Left colon (tissue), 2 donors: Measurements from ENCODE around the gene SPRY4. TPM values are rescaled to one million over a fixed set of nuclear protein-coding genes. Genes with fewer than 3 reads are reported as not detected.
"Not testable (repeated sequence)": the region's sequence is repeated elsewhere in the genome, so short reads cannot be mapped to it uniquely, and the experiment has no call there.

Source experiments
- ATAC-seq: fragments of 200-7000 bp; cut with Tn5 transposase; one replicate; pipeline ENCODE4 v1.9.1; 2020; ENCODE audit warnings: mild to moderate bottlenecking, moderate library complexity
- DNase-seq, 2 donors: peaks; one replicate each; pipeline ENCODE4 v3.0.0-alpha.2; 2020
- intact Hi-C, 2 donors: fragments of 100-400 bp; cut with DNase I in 1 of 2; cut with micrococcal nuclease in 1 of 2; formaldehyde crosslinking; loops; one replicate each; pipeline versions ENCODE4 v1.11.2 to v1.14.0; 2022; cut with DNase I, micrococcal nuclease
- total RNA-seq, 2 donors: library from RNA; stranded (reverse); fragmentation: NEBNext Ultra II Directional; extraction: Animal tissue kit (Norgen Biotek cat#: 25700); gene quantifications; one replicate each; pipeline ENCODE4 v1.2.1, GENCODE V29; 2021
- donor health status: DM: no; HTN: no; CAD: no.
- donor health status: DM: yes; HTN: yes; CAD: no.

SPRY4 gene
- total RNA-seq, 2 donors from 2014 or later: 9.5 to 9.7 TPM

- intact Hi-C loops: no loop called here
- ATAC-seq: peak; percentile 50
- DNase-seq: peak; percentile 49 to 75
Observed at GRCh38 chr5:142304013-142304701, 20.7 kb downstream of the SPRY4 start.

DNA sequence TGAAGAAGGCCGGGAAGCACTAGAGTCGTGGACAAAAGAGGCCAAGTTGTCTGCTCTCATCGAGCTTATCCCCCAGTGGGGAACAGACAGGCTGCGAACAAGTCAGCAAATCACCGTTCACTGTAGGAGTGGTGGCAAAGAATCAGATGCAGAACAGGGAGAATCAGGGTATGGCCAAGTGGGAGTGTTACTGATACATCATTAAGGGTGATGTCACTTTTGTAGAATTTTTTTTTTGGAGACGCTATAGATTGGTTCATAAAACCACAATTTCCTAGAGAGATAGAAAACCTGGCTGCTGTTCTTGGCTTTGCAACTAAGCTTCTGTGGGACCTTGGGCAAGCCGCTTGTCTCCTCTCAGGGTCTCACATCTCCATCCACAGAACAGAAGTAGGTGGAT, 21.3 kb downstream of the SPRY4 start:
- DNase-seq (no peak), ATAC-seq (no peak)
- intact Hi-C loops: no loop called here

- intact Hi-C loops: no loop called here
- DNase-seq (peak; percentile 68 to 89), ATAC-seq (peak; percentile 90)
Observed at GRCh38 chr5:142301540-142301939, 23.3 kb downstream of the SPRY4 start.

DNA sequence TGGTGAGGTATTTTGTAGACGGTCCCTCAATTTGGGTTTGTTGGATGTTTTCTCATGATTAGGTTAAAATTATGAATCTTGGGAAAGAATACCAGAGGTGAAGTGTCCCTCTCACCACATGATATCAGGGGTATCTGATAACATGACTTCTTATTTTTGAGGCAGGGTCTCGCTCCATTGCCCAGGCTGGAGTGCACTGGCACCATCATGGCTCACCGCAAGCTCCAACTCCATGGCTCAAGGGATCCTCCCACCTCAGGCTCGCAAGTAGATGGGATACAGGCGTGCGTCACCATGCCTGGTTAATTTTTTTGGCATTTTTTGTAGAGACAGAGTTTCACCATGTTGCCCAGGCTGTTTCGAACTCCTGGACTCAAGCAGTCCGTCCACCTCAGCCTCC, 24.1 kb downstream of the SPRY4 start:
- intact Hi-C loops: no loop called here
- ATAC-seq (no peak), DNase-seq (no peak)

DNA sequence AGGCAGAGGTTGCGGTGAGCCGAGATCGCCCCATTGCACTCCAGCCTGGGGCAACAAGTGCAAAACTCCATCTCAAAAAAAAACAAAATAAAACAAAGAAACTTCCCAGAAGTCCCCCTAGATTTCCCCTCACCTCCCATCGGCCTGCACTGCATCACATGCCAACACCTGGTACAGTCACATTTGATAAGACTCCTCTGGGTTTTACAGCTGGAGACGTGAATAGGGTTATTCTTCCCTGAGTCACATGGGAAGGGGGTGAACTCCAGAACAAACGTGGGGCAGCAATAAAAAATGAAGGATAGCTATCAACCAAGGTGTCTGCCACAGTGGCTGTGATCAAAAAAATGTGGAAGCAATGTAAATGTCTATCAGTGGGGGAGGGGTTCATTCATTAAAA, 26.0 kb downstream of the SPRY4 start:
- peak in 1 of 2 donors; percentile 55 for DNase-seq
- intact Hi-C loops: no loop called here
- ATAC-seq: peak; percentile 70

DNA sequence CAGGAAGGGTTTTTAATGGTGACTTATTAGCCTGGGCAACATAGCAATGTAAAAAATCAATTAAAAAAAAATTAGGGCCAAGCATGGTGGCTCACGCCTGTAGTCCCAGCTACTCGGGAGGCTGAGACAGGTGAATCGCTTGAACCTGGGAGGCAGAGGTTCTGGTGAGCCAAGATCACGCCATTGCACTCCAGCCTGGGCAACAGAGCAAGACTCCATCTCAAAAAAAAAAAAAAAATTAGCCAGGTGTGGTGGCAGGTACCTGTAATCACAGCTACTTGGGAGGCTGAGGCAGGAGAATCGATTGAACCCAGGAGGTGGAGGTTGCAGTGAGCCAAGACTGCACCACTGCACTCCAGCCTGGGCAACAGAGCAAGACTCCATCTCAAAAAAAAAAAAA, 27.0 kb downstream of the SPRY4 start:
- intact Hi-C loops, ATAC-seq, DNase-seq: not testable (repeated sequence)

GRCh38 chr5:142296914-142297417, 27.9 kb downstream of the SPRY4 start:
- ATAC-seq (no peak), DNase-seq (no peak)
- intact Hi-C loops: no loop called here

- DNase-seq (no peak), ATAC-seq (no peak)
- intact Hi-C loops: no loop called here
Observed at GRCh38 chr5:142295960-142296860, 28.6 kb downstream of the SPRY4 start.

DNA sequence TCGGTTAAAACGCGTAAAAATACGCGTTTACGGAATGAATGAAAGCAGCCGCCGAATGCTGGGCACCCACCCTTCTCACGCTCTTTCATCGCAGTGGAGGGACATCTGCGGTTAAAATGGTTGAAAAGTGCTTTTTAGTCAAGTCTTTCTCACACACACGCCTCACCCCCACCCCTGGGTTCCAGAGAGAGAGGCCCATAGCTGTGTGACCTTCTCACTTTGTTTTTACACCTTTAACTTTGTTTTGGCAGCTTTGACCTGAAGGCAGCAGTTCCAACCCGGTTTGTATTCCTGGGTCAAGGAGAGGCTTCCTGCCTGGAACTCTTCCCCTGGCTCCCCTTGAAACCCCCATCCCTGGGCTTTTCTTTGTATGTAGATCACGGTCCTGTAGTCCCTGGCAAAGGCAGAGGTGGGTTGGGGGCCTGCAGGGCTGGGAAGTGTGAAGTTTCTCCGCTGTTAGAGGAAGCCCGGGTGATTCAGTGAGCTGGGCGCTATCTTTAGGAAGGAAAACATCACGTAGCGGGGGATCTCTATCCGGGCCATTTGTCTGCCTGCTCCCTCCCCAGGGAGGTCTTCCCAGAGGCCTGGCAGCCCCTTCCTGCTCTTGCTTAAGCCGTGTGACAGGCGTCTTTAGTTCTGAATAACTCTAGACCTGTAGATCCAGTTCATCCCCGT, 29.6 kb downstream of the SPRY4 start:
- ATAC-seq: no peak
- intact Hi-C loops: no loop called here
- no peak for DNase-seq

DNA sequence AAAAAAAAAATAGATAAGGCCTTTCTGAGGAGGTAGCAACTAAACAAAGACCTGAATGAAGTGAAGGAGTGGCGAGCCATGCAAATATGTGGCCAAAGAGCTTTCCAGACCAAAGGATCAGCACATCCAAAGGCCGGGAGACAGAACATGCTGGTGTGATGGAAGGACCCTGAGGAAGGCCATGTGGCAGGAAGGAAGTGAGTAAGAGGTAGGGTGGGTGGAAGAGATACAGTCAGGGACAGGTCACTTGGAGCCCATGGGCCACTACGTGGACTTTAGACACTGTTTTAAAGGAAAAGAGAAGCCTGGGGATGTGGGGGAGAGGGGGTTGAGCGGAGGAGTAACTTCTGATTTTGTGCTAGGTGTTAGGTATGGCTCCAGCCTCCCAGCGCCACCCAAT, 31.3 kb downstream of the SPRY4 start:
- DNase-seq (no peak), ATAC-seq (no peak)
- intact Hi-C loops: no loop called here

- no peak for ATAC-seq
- DNase-seq: no peak
- intact Hi-C loops: no loop called here
Observed at GRCh38 chr5:142292808-142293207, 32.0 kb downstream of the SPRY4 start.

DNA sequence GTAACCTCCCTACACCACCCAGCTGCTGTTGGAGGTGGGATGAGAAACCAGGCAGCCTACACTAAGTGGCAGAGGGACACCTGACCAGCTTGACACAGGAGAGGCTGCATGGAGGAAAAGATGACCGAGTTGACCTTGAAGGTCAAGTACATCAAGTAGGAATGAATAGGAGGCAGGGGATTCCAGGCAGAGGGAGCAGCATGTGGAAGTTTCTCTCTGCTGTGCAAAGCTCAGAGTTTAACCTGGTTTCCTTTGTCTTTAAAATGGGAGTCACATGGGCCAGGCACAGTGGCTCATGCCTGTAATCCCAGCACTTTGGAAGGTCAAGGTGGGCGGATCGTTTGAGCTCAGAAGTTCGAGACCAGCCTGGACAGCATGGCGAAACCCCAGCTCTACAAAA, 32.6 kb downstream of the SPRY4 start:
- ATAC-seq (no peak), DNase-seq (no peak)
- intact Hi-C loops: no loop called here

DNA sequence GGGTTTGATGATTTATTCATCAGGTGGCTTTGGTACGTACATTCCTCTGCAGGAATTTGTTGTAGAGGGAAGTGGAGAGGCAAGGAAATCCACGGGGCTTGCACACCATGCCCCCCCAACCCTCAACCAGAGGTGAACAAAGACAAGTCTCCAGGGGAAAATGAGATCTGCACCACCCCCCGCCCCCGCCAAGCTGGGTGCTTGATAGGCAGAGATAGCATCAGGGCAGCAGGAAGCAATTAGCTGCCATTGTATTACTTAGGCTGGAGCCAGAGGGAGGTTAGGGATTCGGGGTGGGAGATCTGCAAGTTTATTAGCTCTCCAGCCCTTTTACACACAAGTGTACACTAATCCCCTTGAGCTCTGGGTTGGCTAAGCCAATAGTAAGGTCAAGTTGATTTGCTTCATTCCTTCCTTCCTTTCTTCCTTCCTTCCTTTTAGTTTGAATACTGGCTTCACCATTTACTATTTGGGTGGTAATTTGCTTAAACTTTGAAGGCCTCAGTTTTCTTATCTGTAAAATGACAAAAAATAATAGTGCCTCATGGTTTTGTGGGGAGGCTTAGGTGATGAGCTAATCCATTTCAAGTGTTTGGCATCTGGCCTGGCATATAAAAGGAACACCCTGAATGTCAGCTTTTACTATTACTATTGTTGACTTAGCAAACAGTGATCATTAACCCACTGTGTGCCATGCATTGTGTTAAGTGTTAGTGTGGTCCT, 34.1 kb downstream of the SPRY4 start:
- peak; percentile 88 for ATAC-seq
- intact Hi-C loops: no loop called here
- no peak for DNase-seq

DNA sequence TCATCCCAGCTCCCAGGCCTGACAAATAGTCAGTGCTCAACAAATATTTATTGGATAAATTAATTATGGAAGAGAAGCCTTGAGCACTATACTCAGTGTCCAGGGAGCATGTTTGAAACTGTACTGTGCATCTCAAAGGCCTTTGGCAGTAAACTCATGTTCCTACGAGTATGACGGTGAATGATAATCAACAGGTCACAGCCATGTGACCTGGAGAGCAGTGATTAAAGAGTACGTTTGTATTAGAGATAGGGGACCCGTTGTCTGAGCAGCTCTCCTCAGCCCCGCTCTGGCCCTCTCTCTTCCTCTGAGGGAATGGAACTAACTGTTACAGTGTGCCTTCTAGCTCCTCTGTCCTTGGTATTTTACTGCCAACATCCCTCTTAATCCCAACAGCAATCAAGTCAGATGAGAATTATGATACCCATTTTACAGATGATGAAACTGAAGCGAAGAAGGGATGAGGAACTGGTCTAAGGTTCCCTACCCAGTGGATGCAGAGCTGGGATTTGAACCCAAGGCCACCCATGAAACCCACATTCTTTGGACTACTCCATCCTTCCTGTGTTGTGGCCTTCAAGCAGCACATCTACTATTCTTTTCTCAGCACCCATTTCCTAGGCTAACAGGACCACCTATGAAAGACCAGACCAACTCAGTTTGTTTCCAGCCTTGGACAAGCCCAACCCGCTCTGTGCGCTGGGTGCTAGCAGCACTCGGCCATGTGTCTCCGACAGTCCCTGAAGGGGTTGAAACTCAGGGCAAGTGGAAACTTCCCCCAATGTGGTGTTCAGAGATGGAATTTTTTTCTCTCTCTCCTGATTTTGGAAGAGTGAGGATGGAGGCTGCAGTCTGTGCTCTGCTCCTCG, 34.9 kb downstream of the SPRY4 start:
- intact Hi-C loops: no loop called here
- DNase-seq (no peak), ATAC-seq (no peak)

DNA sequence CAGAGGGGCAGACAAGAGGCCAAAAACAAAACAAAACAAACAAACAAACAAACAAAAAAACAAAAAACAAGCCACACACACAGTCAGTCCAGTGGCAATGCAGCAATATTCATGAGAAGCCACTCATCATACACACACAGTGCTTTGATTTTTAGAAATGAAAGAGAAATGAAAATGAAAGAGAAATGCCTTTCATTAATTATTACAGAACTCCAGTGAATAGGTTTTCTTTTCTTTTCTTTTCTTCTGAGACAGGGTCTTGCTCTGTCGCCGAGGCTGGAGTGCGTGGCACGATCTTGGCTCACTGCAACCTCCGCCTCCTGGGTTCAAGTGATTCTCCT, 36.9 kb downstream of the SPRY4 start:
- no peak for ATAC-seq
- intact Hi-C loops: no loop called here
- no peak for DNase-seq

- ATAC-seq: peak; percentile 16
- intact Hi-C loops: no loop called here
- DNase-seq: no peak
Observed at GRCh38 chr5:142287096-142287972, 37.5 kb downstream of the SPRY4 start.

DNA sequence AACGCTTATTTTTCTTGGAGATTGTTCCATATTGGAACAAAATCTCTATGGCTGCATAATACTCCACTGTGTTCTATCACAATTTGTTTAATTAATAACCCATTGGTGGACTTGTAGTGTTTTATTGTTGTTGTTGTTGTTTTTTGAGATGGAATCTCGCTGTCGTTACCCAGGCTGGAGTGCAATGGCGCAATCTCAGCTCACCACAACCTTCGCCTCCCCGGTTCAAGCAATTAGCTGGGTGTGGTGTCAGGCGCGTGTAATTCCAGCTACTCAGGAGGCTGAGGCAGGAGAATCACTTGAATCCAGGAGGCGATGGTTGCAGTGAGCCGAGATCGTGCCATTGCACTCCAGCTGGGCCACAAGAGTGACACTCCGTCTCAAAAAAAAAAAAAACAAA, 38.7 kb downstream of the SPRY4 start:
- intact Hi-C loops: no loop called here
- ATAC-seq (peak; percentile 76), DNase-seq (peak; percentile 47 to 48)
